Stimulated activated CD8-positive, alpha-beta memory T cell treated with anti-CD3 and anti-CD28 coated beads, Interleukin-4, amount 100 ng/mL, for 48 hours (primary cell): ENCODE results near the gene GOT2.
"Not testable (repeated sequence)": the region's sequence is repeated elsewhere in the genome, so short reads cannot be mapped to it uniquely, and the experiment has no call there.

Experiments used
- DNase-seq: peaks from one replicate; pipeline ENCODE4 v3.0.0-alpha.2; 2020

GOT2 gene

GRCh38 chr16:58716468-58716867 lies 17.6 kb downstream of the GOT2 start:
- no peak for DNase-seq

DNA sequence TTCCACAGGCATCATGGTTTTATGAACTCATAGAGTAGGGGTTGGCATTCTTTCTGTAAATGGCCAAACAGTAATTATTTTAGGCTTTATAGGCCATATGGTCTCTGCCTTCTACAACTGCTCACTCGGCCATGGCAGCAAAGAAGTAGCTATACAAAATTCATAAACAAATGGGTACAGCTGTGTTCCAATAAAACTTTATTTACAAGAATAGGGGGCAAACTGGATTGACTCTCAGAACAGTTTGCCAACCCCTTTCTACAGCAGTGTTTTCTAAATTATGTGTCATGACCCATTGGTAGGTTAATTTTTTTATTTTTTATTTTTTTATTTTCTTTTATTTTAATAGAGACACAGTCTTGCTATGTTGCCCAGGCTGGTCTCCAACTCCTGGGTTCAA lies 20.4 kb downstream of the GOT2 start:
- DNase-seq: no peak

DNA sequence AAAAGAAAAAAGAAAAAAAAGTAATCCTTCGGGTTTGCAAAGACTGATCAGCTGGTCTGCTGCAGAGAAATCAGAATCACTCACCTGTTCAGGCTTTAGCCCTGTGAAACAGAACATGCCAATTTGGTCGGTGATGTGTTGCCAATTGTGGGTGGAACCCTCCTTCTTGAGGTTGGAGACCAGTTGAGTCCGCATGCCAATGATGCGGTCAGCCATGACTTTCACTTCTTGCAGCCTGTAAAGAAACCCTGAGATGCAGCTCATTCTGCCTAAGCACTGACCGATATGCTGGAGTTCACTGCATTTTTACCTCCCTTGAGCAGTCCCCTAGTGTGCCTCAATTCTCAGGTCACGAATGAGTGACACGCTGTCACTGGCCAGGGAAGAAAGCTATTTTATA lies 24.8 kb downstream of the GOT2 start:
- no peak for DNase-seq

- DNase-seq: no peak
These were observed 35.0 kb downstream of the GOT2 start for GRCh38 chr16:58699151-58699550.

- DNase-seq: no peak
These were observed 38.7 kb downstream of the GOT2 start for GRCh38 chr16:58695368-58695767.

GRCh38 chr16:58692450-58692849 lies 41.7 kb downstream of the GOT2 start:
- no peak for DNase-seq

GRCh38 chr16:58686985-58687706 lies 47.0 kb downstream of the GOT2 start:
- DNase-seq: not testable (repeated sequence)

DNA sequence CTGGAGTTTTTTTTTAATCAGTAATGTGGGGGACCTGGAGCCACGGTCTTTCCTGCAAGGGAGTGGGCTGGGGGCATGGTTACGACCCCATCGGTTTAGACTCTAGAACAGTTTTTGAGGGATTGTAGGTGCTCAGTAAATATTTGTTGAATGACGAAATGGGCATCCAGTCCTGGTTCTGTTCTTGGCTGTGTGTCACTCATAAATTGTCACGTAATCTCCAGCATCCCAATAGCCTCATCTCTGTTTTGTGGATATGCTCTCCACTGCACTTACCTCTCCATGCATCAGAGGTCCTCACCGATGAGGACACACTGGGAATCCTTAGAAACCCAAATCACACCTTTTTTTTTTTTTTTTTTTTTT lies 49.0 kb downstream of the GOT2 start:
- no peak for DNase-seq

GRCh38 chr16:58684354-58685083 lies 49.6 kb downstream of the GOT2 start, which contains the start of gene SLC38A7:
Gene SLC38A7, minus strand, starts transcription at chr16:58684770. Its CDS starts 4,644 bp downstream, at chr16:58680126.
- peak; percentile 84 for DNase-seq

GRCh38 chr16:58684001-58684353 lies 50.1 kb downstream of the GOT2 start:
- DNase-seq: no peak

DNA sequence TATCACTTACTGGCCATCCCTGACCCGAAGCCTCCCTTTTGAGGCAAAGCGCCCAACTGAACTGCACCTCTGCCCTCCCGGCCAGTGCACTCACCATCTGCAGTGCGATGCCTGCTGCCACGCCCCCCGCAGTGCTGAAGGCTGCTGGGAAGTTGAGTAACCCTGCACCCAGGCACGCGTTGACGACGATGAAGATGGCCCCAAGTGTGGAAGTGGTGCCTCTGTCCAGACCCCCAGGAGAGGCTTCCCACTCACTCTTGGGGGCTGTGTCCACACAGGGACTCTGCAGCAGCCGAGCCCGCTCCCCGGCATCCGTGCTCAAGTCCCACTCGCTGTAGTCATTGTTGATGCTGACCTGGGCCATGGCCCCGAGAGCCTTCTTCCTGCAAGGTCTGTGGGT lies 54.4 kb downstream of the GOT2 start:
- DNase-seq: no peak

GRCh38 chr16:58678716-58679115 lies 55.4 kb downstream of the GOT2 start:
- DNase-seq: no peak

DNA sequence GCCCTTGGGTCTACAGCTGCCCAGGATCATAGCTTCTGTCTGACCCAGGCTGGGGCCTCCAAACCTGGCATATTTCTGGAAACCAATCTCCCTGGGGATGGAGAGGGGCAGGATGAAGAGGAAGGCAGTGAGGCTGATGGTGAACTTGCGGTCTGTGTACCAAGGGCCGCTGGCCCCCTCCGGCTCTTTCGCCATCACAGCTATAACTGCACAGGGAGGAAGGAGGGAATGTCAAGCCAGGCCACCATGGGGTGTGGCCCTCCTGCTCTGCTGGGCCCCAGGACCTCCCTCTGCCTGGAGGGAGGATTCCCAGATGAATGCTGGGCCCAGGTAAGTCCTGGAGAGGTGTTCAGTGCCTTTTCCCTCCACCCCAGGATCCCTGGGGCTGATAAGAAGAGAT lies 55.8 kb downstream of the GOT2 start:
- DNase-seq: no peak

- DNase-seq: no peak
These were observed 63.1 kb downstream of the GOT2 start for GRCh38 chr16:58670946-58671583.

GRCh38 chr16:58670177-58670576 lies 63.9 kb downstream of the GOT2 start:
- no peak for DNase-seq

GRCh38 chr16:58665200-58665599 lies 68.9 kb downstream of the GOT2 start:
- DNase-seq: no peak

GRCh38 chr16:58661199-58661830 lies 72.8 kb downstream of the GOT2 start:
- no peak for DNase-seq

DNA sequence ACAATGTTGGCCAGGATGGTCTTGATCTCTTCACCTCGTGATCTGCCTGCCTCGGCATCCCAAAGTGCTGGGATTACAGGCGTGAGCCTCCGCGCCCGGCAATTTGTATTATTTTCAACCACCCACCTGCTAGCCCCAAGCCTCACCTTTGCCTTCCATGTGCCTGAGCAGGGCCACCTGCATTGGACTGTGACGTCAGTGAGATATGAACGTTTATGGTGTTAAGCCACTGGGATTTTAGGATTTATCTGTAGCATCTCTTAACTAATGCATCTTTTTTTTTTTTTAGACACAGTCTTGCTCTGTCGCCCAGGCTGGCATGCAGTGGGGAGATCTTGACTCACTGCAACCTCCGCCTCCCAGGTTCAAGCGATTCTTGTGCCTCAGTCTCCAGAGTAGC lies 74.2 kb downstream of the GOT2 start:
- not testable (repeated sequence) for DNase-seq

GRCh38 chr16:58658796-58659211 lies 75.3 kb downstream of the GOT2 start:
- DNase-seq: no peak
